ENCODE measurements around the gene FAM168A. TPM values are rescaled to one million over a fixed set of nuclear protein-coding genes. Genes with fewer than 3 reads are reported as not detected.

Gene FAM168A
- total and polyA plus RNA-seq, 2 donors from 2014 or later = 8.9 to 38.1 TPM

GRCh38 chr11:73386546-73386945 is 211.4 kb downstream of the FAM168A start:
- no peak overlapping the region for H3K4me3 ChIP-seq (ENCODE audit: low read length in 3 of 3)
- DNase-seq (no peak), FAIRE-seq (no peak)
- no peaks in the 10 kb centered on the region for H3K9me3 ChIP-seq (ENCODE audit: control insufficient read depth in 2 of 3, insufficient read depth in 1 of 3, low read length in 3 of 3)
- intact Hi-C loops (cut with DNase I) = no loop called here
- no peak overlapping the region for H3K9ac ChIP-seq (ENCODE audit: low read length in 3 of 3)
- H3K27me3 ChIP-seq (ENCODE audit: control insufficient read depth, insufficient read depth, low read length) = no peaks in the 10 kb centered on the region
- TF ChIP-seq CTCF (IDR thresholded peaks at IDR 0.05; ENCODE audit: borderline replicate concordance, extremely low read depth, insufficient read depth) = no peak
- no peaks in the 10 kb centered on the region for H3K36me3 ChIP-seq (ENCODE audit: control insufficient read depth in 2 of 3, insufficient read depth in 3 of 3, low read length in 3 of 3)
- H3K4me1 ChIP-seq (ENCODE audit: control insufficient read depth in 2 of 3, insufficient read depth in 2 of 3, low read depth in 1 of 3, low read length in 3 of 3) = peaks cover 0 to 12% (median 4%) of the 10 kb centered on the region in 3 donors
- peak overlapping the region in 1 of 2 donors; percentile 16 for H3K27ac ChIP-seq (ENCODE audit: low read depth in 2 of 2, low read length in 2 of 2)

- Histone ChIP-seq H3K4me1 (ENCODE audit: control insufficient read depth in 2 of 3, insufficient read depth in 2 of 3, low read depth in 1 of 3, low read length in 3 of 3) (peaks cover 0 to 12% (median 4%) of the 10 kb centered on the region in 3 donors), H3K4me3 (ENCODE audit: low read length in 3 of 3) (no peak overlapping the region), H3K27me3 (ENCODE audit: control insufficient read depth, insufficient read depth, low read length) (no peaks in the 10 kb centered on the region), H3K9ac (ENCODE audit: low read length in 3 of 3) (no peak overlapping the region), H3K9me3 (ENCODE audit: control insufficient read depth in 2 of 3, insufficient read depth in 1 of 3, low read length in 3 of 3) (no peaks in the 10 kb centered on the region), H3K36me3 (ENCODE audit: control insufficient read depth in 2 of 3, insufficient read depth in 3 of 3, low read length in 3 of 3) (no peaks in the 10 kb centered on the region), H3K27ac (ENCODE audit: low read depth in 2 of 2, low read length in 2 of 2) (peak overlapping the region in 1 of 2 donors; percentile 16)
- peak in 1 of 5 donors; percentile 39 for DNase-seq
- TF ChIP-seq CTCF (IDR thresholded peaks at IDR 0.05; ENCODE audit: borderline replicate concordance, extremely low read depth, insufficient read depth) = no peak
- intact Hi-C loops (cut with DNase I) = no loop called here
- FAIRE-seq = no peak
These were observed 211.9 kb downstream of the FAM168A start for GRCh38 chr11:73386016-73386415.

GRCh38 chr11:73384872-73385689 is 212.8 kb downstream of the FAM168A start:
- no peak overlapping the region for H3K4me3 ChIP-seq (ENCODE audit: low read length in 3 of 3)
- TF ChIP-seq CTCF (IDR thresholded peaks at IDR 0.05; ENCODE audit: borderline replicate concordance, extremely low read depth, insufficient read depth) = no peak
- H3K9ac ChIP-seq (ENCODE audit: low read length in 3 of 3) = no peak overlapping the region
- H3K27me3 ChIP-seq (ENCODE audit: control insufficient read depth, insufficient read depth, low read length) = no peaks in the 10 kb centered on the region
- FAIRE-seq = no peak
- no peaks in the 10 kb centered on the region for H3K9me3 ChIP-seq (ENCODE audit: control insufficient read depth in 2 of 3, insufficient read depth in 1 of 3, low read length in 3 of 3)
- H3K27ac ChIP-seq (ENCODE audit: low read depth in 2 of 2, low read length in 2 of 2) = no peak overlapping the region
- DNase-seq = peak in 2 of 5 donors; percentile 50 to 81
- intact Hi-C loops (cut with DNase I) = no loop called here
- no peaks in the 10 kb centered on the region for H3K36me3 ChIP-seq (ENCODE audit: control insufficient read depth in 2 of 3, insufficient read depth in 3 of 3, low read length in 3 of 3)
- H3K4me1 ChIP-seq (ENCODE audit: control insufficient read depth in 2 of 3, insufficient read depth in 2 of 3, low read depth in 1 of 3, low read length in 3 of 3) = peaks cover 0 to 12% (median 4%) of the 10 kb centered on the region in 3 donors

All from kidney (tissue), 14 donors.